Fibroblast of lung (primary cell): ENCODE measurements around the gene KAZALD1. TPM values are rescaled to one million over a fixed set of nuclear protein-coding genes. Genes with fewer than 3 reads are reported as not detected.

ENCODE experiments used
- DNase-seq, 2 donors: peaks; one replicate each; pipeline versions ENCODE4 v3.0.0 to v3.0.0-alpha.2; 2010; ENCODE audit warnings: low read depth in 2 of 2
- H2AFZ ChIP-seq: 2 replicates; pipeline ENCODE4 v1.5.1; 2012; ENCODE audit warnings: low read length, control low read depth, inconsistent platforms
- H3K27ac ChIP-seq: 2 replicates; pipeline ENCODE4 v1.5.1; 2011; ENCODE audit warnings: low read length, control low read depth; ENCODE audit not compliant: insufficient read depth
- H3K27me3 ChIP-seq: 2 replicates; pipeline ENCODE4 v1.5.1; 2011; ENCODE audit warnings: mild to moderate bottlenecking, low read length; ENCODE audit not compliant: control insufficient read depth, insufficient read depth
- H3K36me3 ChIP-seq: 2 replicates; pipeline ENCODE4 v1.5.1; 2011; ENCODE audit warnings: low read length; ENCODE audit not compliant: control insufficient read depth, insufficient read depth
- H3K4me1 ChIP-seq: 2 replicates; pipeline ENCODE4 v1.5.1; 2011; ENCODE audit warnings: low read length; ENCODE audit not compliant: control insufficient read depth, insufficient read depth; ENCODE audit errors: extremely low read depth
- H3K4me2 ChIP-seq: 2 replicates; pipeline ENCODE4 v1.5.1; 2011; ENCODE audit warnings: low read length, control low read depth; ENCODE audit not compliant: insufficient read depth; ENCODE audit errors: extremely low read depth
- H3K4me3 ChIP-seq, 4 experiments: fragments of 200-600 bp in 1 of 4; sonication (generic) in 1 of 4; replicated peaks in 1 of 4; 2 replicates each; pipeline ENCODE4 v1.5.1; 2011 to 2016; ENCODE audit warnings: low read length in 4 of 4, low read depth in 3 of 4, mild to moderate bottlenecking in 3 of 4, control low read depth in 2 of 4, inconsistent platforms in 1 of 4, mixed read lengths in 1 of 4; ENCODE audit not compliant: insufficient read depth in 1 of 4; ENCODE audit errors: control extremely low read depth in 1 of 4
- H3K79me2 ChIP-seq: 2 replicates; pipeline ENCODE4 v1.5.1; 2012; ENCODE audit warnings: mild to moderate bottlenecking, low read length, inconsistent platforms; ENCODE audit not compliant: control insufficient read depth, insufficient read depth
- H3K9ac ChIP-seq: 2 replicates; pipeline ENCODE4 v1.5.1; 2011; ENCODE audit warnings: mild to moderate bottlenecking, low read length, control low read depth; ENCODE audit not compliant: insufficient read depth
- H3K9me3 ChIP-seq: 2 replicates; pipeline ENCODE4 v1.5.1; 2012; ENCODE audit warnings: low read depth, low read length; ENCODE audit not compliant: control insufficient read depth, insufficient read depth
- H4K20me1 ChIP-seq: 2 replicates; pipeline ENCODE4 v1.5.1; 2011; ENCODE audit warnings: low read length; ENCODE audit not compliant: control insufficient read depth, insufficient read depth; ENCODE audit errors: extremely low read depth
- EZH2 ChIP-seq: IDR thresholded peaks from 2 replicates; pipeline ENCODE4 v1.5.1; 2012; ENCODE audit warnings: low read length, control low read depth, mild to moderate bottlenecking; ENCODE audit errors: missing control alignments
- polyA plus RNA-seq, 2 donors: library from polyadenylated mRNA; depleted of rRNA in 1 of 2; stranded (reverse) in 1 of 2; unstranded in 1 of 2; fragments of >200 nt; gene quantifications; 2 replicates each; pipeline ENCODE4 v1.2.1, GENCODE V29; 2011 to 2012; ENCODE audit warnings: missing spikeins in 1 of 2
- total RNA-seq: library from RNA; depleted of rRNA; stranded (reverse); fragments of >200 nt; gene quantifications from 2 replicates; pipeline ENCODE4 v1.2.1, GENCODE V29; 2014
- TF ChIP-seq, protein P1 (sequence below), 2 donors: IDR thresholded peaks in 1 of 2; conservative IDR thresholded peaks in 1 of 2; 1 replicate in 1 of 2; 2 replicates in 1 of 2; pipeline ENCODE4 v1.5.1; 2011 to 2012; ENCODE audit warnings: low read length in 2 of 2, control low read depth in 1 of 2, inconsistent platforms in 1 of 2, low read depth in 1 of 2, mild to moderate bottlenecking in 1 of 2

KAZALD1 gene
- total and polyA plus RNA-seq, 2 donors (not counting 1 experiment from before 2014, with no cell fraction given): 4.6 to 19.8 TPM

DNA sequence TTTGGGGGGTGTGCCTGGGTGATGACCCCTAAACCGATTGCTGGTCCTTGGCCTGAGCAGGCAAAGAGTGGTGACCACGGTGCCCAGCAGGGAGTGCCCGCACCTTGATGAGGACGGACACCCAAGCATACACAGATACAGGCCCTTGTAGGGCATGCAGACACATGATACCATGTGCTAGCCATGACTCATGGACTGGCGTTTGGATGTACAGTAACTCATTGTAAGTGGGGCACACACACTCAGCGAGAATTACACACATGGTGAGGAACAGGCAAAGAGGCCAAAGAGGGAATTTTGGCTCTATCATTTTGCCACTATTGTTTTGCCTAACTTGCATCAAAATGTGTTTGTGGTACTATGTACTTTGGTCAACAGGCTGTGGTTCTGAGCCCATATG lies 24.1 kb downstream of the KAZALD1 start:
- Histone ChIP-seq H3K4me3 (no peak overlapping the region), H3K36me3 (no peaks in the 10 kb centered on the region), H3K27me3 (peaks cover 16% of the 10 kb centered on the region), H3K27ac (no peak overlapping the region), H3K9me3 (no peaks in the 10 kb centered on the region), H3K4me2 (no peak overlapping the region), H3K9ac (no peak overlapping the region), H4K20me1 (no peaks in the 10 kb centered on the region), H2AFZ (no peak overlapping the region), H3K4me1 (no peaks in the 10 kb centered on the region), H3K79me2 (no peaks in the 10 kb centered on the region)
- no peak for DNase-seq
- TF ChIP-seq, protein P1, sequence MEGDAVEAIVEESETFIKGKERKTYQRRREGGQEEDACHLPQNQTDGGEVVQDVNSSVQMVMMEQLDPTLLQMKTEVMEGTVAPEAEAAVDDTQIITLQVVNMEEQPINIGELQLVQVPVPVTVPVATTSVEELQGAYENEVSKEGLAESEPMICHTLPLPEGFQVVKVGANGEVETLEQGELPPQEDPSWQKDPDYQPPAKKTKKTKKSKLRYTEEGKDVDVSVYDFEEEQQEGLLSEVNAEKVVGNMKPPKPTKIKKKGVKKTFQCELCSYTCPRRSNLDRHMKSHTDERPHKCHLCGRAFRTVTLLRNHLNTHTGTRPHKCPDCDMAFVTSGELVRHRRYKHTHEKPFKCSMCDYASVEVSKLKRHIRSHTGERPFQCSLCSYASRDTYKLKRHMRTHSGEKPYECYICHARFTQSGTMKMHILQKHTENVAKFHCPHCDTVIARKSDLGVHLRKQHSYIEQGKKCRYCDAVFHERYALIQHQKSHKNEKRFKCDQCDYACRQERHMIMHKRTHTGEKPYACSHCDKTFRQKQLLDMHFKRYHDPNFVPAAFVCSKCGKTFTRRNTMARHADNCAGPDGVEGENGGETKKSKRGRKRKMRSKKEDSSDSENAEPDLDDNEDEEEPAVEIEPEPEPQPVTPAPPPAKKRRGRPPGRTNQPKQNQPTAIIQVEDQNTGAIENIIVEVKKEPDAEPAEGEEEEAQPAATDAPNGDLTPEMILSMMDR (conservative IDR thresholded peaks at IDR 0.05 in 1 of 2, IDR thresholded peaks at IDR 0.05 in 1 of 2; ENCODE audit: low read depth in 1 of 2, low read length in 2 of 2): no peak
- no peak for TF ChIP-seq EZH2

DNA sequence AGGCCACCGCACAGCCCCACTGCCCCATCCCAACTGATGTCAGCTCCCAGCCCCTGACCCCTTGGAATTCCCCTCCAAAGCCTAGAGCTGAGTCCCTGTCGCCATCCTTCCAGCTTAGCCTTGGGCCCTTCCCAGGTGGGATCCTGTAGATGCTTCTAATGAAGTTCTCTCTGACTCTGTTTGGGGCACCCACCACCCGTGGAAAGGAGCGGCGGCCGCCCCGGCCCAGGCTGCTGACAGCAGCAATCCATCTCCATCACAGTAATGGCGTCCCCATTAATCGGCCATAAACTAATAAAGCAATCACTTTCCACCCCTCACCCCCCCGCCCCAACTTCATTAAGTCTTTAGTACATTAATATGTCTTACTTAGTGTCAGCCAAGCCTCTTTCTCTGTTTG lies 25.6 kb downstream of the KAZALD1 start:
- Histone ChIP-seq H3K9me3 (no peaks in the 10 kb centered on the region), H3K27me3 (peaks cover 13% of the 10 kb centered on the region), H3K36me3 (no peaks in the 10 kb centered on the region), H3K9ac (no peak overlapping the region), H3K4me1 (peaks cover 2% of the 10 kb centered on the region), H3K4me3 (no peak overlapping the region), H3K27ac (no peak overlapping the region), H3K79me2 (no peaks in the 10 kb centered on the region), H4K20me1 (no peaks in the 10 kb centered on the region), H3K4me2 (no peak overlapping the region), H2AFZ (no peak overlapping the region)
- TF ChIP-seq, protein P1 (conservative IDR thresholded peaks at IDR 0.05 in 1 of 2, IDR thresholded peaks at IDR 0.05 in 1 of 2; ENCODE audit: low read depth in 1 of 2, low read length in 2 of 2): no peak
- TF ChIP-seq EZH2: no peak
- no peak for DNase-seq

DNA sequence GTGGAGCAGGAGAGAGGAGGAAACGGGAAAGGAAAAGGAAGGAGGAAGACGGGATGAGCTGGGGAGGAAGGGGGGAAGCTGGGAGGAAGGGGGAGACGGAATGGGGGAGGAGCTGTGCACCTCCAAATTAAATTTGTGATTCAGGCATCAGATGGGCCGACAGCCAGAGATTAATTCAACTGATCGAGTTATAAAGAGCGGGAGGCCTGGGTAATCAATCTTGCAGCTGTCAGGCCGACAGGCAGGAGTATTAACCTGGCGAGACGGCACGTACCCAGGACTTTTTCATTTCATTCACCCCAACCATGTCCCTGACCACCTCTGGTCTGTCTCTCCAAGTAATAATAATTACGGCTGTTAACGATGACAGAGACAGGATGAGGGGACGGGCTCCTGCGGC lies 26.2 kb downstream of the KAZALD1 start:
- peaks cover 2% of the 10 kb centered on the region for H3K4me1 ChIP-seq
- H3K4me3 ChIP-seq: no peak overlapping the region
- H4K20me1 ChIP-seq: no peaks in the 10 kb centered on the region
- H3K79me2 ChIP-seq: no peaks in the 10 kb centered on the region
- no peak overlapping the region for H3K27ac ChIP-seq
- no peak for DNase-seq
- no peak overlapping the region for H2AFZ ChIP-seq
- H3K9me3 ChIP-seq: no peaks in the 10 kb centered on the region
- TF ChIP-seq, protein P1 (conservative IDR thresholded peaks at IDR 0.05 in 1 of 2, IDR thresholded peaks at IDR 0.05 in 1 of 2; ENCODE audit: low read depth in 1 of 2, low read length in 2 of 2): no peak
- no peak for TF ChIP-seq EZH2
- no peak overlapping the region for H3K4me2 ChIP-seq
- H3K27me3 ChIP-seq: peaks cover 13% of the 10 kb centered on the region
- no peak overlapping the region for H3K9ac ChIP-seq
- H3K36me3 ChIP-seq: no peaks in the 10 kb centered on the region
